CMK (cell line): ENCODE results near the gene KCNQ1.

Experiments used
- DNase-seq: peaks from one replicate; pipeline ENCODE4 v3.0.0-alpha.2; 2010; ENCODE audit warnings: low read depth

KCNQ1 gene

GRCh38 chr11:2827256-2827655, 382.4 kb downstream of the KCNQ1 start:
- DNase-seq: no peak

GRCh38 chr11:2827792-2828191, 383.0 kb downstream of the KCNQ1 start:
- DNase-seq: no peak

DNA sequence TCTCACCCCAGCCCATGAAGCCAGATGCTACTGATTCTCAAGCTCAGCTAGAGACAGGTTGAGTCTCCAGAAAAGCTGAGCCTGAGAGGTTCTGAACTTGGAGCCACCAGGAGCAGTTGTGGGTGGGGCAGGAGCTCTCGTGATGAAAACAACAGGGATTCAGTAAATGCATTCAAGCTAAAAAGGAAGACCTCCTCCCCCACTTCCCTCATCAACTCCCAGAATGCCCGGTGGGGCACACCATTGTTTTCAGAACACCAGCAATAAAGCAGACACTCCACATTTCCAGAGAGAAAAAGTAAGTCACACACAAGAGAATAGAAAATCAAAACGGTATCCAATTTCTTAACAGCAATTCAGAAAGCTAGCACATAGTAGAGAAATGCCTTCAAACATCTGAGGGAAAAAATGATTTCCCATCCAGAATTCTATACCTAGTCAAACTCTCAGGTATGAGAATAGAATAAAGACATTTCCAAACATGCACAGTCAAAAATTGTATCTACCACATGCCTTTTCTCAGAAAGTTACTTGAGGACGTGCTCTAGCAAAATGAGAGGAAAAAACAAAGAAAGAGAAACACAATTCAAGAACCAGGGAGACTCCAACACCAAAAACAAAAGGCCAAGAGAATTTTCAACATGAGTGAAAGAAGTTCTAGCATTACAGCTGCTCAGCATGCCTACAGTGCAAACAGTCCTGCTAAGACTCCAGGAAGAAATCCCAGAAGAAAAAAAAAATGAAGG, 383.9 kb downstream of the KCNQ1 start:
- DNase-seq: no peak

- DNase-seq: no peak
Measured at GRCh38 chr11:2830030-2830812, 385.4 kb downstream of the KCNQ1 start.

GRCh38 chr11:2830886-2831285, 386.1 kb downstream of the KCNQ1 start:
- no peak for DNase-seq

DNA sequence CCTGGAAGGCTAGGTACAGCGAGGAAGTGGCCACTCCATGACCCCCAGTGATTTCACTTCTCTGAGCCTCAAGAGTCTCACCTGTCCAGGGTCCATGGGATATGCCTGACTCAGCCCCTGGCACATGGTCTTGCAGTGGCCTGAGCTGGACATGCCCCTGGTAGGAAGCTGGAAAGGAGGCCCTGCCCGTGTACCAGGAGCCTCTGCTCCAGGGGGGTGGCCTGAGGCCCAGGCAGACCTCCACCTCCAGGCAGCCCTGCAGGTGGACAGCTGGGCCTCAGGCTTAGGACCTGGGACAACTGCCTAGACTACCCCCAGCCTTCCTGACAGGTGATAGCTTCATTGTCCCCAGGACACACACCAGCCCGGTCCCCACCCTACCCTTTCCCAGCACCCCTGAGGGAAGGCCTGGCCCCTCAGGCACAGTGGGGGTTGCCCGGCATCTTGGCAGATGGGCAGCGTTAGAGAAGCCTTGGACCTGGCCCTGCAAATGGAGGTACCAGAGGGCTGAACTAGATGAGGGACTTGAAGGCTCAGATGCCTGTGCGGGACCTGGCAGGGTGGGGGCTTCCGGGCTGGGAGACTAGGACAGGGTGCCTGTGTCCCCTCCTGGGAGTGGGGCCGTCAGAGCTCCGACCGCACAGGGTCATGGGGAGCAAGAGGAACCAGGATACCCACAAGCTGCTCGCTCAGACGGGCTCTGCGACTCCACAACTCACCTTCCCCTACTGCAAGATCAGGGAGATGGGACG, 387.1 kb downstream of the KCNQ1 start:
- no peak for DNase-seq

GRCh38 chr11:2832533-2833020, 387.8 kb downstream of the KCNQ1 start:
- no peak for DNase-seq

GRCh38 chr11:2833051-2833715, 388.4 kb downstream of the KCNQ1 start:
- DNase-seq: no peak

- no peak for DNase-seq
Measured at GRCh38 chr11:2833716-2834502, 389.1 kb downstream of the KCNQ1 start.

DNA sequence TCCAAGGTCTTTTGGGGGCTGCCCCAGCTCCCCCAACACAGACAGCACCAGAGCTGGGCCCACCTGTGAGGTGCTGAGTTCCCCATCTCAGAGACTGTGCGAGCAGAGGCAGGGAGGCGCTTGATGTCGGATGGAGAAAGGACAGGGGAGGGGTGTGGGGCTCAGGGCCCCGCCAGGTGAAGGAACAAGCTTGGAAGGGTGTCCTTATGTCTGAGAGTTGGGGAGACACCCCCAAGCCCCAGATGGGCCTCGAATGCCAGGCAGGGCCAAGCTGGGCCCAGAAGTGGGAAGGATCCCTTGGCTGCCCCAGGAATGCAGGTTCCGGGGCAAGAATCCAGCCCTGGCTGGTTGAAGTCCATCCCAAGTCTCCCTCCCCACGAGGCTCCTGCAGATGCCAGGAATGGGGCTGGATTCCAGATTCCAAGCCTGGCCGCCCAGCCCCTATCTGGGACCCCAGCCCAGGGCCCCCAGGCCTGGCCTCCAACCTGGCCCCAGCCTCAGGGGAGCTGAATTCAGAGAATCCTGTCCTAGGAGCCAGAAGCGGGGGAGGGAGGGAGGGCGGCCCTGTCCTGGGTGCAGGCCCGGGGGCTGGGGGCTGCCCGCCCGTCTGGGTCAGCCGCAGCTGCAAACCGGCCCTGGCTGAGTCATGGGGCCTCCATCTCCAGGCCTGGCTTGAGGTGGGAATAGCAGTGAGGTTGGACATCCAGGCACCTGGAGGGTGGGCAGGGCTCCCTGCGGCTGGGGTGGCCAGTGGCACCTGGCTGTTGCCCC, 389.9 kb downstream of the KCNQ1 start:
- no peak for DNase-seq

- no peak for DNase-seq
Measured at GRCh38 chr11:2835296-2835695, 390.5 kb downstream of the KCNQ1 start.

DNA sequence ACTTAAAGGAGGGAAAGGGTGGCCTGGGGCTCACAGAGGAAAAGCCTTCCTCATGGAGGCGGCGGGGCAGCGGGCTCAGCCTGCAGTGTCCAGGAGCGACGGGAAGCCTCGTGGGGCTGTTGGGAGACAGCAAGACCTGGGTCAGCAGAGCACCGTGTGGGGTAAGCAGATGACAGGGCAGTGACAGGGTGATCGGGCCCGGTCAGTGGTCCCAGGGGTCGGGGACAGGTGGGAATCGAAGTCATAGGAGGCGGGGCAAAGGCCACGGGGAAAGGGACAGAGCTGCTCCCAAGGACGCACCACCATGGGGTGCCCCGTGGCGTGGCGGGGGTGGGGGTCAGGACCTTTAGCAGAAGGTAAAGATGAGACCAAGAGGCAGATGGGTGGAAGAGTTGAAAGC, 390.9 kb downstream of the KCNQ1 start:
- DNase-seq: no peak

GRCh38 chr11:2836315-2837095, 391.7 kb downstream of the KCNQ1 start:
- no peak for DNase-seq

GRCh38 chr11:2837096-2837601, 392.3 kb downstream of the KCNQ1 start:
- peak; percentile 75 for DNase-seq

DNA sequence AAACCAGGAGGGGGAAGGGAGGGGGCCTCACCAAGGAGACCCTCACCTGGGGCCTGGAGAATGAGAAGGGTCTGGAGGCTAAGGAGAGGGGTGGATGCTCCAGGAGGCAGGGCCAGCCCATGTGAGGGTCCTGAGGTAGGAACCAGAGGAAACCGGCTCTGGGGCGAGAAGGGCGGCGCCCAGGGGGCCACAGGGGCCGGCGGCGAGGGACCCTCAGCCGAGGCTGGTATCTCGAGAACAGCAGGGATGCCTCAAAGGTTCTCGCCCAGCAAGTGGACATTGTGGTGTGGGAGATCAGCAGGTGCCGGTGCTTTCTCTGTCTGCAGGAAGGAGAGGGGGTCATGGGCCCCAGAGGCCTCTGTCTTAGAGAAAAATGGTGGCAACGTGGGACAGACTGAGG, 392.8 kb downstream of the KCNQ1 start:
- no peak for DNase-seq

- no peak for DNase-seq
Measured at GRCh38 chr11:2838091-2838490, 393.3 kb downstream of the KCNQ1 start.

- no peak for DNase-seq
Measured at GRCh38 chr11:2838676-2839294, 394.0 kb downstream of the KCNQ1 start.

DNA sequence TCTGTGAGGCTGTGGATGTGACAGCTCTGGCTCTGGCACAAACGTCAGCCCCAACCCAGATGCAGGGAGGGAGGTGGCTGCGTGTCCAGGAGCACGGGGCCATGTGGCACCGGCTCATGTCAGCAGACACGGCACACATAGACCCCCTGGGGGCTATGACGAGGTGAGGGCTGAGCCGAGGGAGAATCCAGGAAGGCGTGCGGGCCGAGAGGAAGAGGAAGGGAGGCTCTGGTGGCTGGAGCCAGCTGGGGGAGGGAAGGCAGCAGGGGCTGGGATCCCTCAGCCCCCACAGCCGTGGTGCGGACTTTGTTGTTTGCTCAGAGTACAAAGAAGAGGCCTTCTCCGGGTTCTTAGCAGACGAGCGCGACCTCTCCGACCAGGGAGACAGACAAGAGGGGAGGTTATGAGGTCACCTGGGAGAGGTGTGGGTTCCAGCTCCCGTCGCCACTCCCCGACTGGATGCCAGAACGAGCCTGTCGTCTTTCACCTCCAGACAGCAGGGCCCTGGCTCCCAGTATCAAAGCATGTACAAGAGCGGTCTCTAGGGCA, 394.7 kb downstream of the KCNQ1 start:
- DNase-seq: no peak
